K562 (cell line): ENCODE measurements around the gene FHIT. TPM values are rescaled to one million over a fixed set of nuclear protein-coding genes. Genes with fewer than 3 reads are reported as not detected.

ENCODE experiments used
- ATAC-seq: fragments of 200-7000 bp; cut with Tn5 transposase; 3 replicates; pipeline ENCODE4 v1.9.1; 2020; ENCODE audit warnings: moderate library complexity
- BruUV-seq: library from RNA; stranded (reverse); fragments of 400-500 nt; replicated peaks from 2 replicates; lab custom pipeline; 2021; lab: Mats Ljungman, UMichigan
- CTCF ChIA-PET: fragments of 300-600 bp; formaldehyde crosslinking; extraction: SDS; loops from one replicate; lab custom pipeline; 2021; ENCODE audit warnings: low intra/inter-chr PET ratio; lab: Yijun Ruan, JAX
- POLR2A ChIA-PET: fragments of 300-600, 350-650 bp; sonication (Branson Sonifier 250); formaldehyde crosslinking; extraction: SDS; loops from one replicate; lab custom pipeline; 2021; ENCODE audit warnings: antibody characterized with exemption, inconsistent platforms; lab: Yijun Ruan, JAX
- DNase-seq, 4 experiments: peaks; one replicate each; pipeline versions ENCODE4 v3.0.0 to v3.0.0-alpha.2; 2011 to 2018; ENCODE audit warnings: low spot score in 3 of 4, mixed read lengths in 3 of 4; ENCODE audit errors: extremely low read depth in 1 of 4
- FAIRE-seq: peaks from 2 replicates; lab custom pipeline; 2011; peaks lifted over from hg19 to GRCh38; lab: Jason Lieb, UNC
- H2AFZ ChIP-seq: 2 replicates; pipeline ENCODE4 v1.6.0; 2011; ENCODE audit warnings: low read depth, low read length, control low read depth, inconsistent platforms
- H3K27ac ChIP-seq: fragments of 200-600 bp; 3 replicates; pipeline ENCODE4 v1.8.0; 2011; ENCODE audit warnings: low read depth, mild to moderate bottlenecking, control low read depth, inconsistent platforms, low read length, moderate library complexity, mixed read lengths; ENCODE audit errors: extremely low read depth
- H3K27me3 ChIP-seq, 2 experiments: fragments of 300-600 bp in 1 of 2; 2 replicates in 1 of 2; 3 replicates in 1 of 2; pipeline versions ENCODE4 v1.6.0 to v1.8.0; 2011; ENCODE audit warnings: inconsistent platforms in 2 of 2, low read length in 2 of 2, mild to moderate bottlenecking in 1 of 2, mixed read lengths in 1 of 2, moderate library complexity in 1 of 2; ENCODE audit not compliant: control insufficient read depth in 2 of 2, insufficient read depth in 2 of 2
- H3K36me3 ChIP-seq: fragments of 300-600 bp; 3 replicates; pipeline ENCODE4 v1.8.0; 2011; ENCODE audit warnings: mild to moderate bottlenecking, low read length, inconsistent platforms; ENCODE audit not compliant: control insufficient read depth, insufficient read depth
- H3K4me1 ChIP-seq, 2 experiments: fragments of 200-600 bp in 1 of 2; replicated peaks in 1 of 2; 2 replicates in 1 of 2; 3 replicates in 1 of 2; pipeline versions ENCODE4 v1.5.1 to v1.8.0; 2011; ENCODE audit warnings: inconsistent platforms in 2 of 2, low read length in 2 of 2, mild to moderate bottlenecking in 1 of 2, mixed read lengths in 1 of 2, moderate library complexity in 1 of 2; ENCODE audit not compliant: control insufficient read depth in 2 of 2, insufficient read depth in 2 of 2
- H3K4me2 ChIP-seq: 2 replicates; pipeline ENCODE4 v1.6.1; 2011; ENCODE audit warnings: low read length, control low read depth, inconsistent platforms, mixed read lengths; ENCODE audit not compliant: insufficient read depth
- H3K4me3 ChIP-seq: fragments of 200-600 bp; sonication (generic), shearing (Covaris generic); 2 replicates; pipeline ENCODE4 v1.5.1; 2016; ENCODE audit warnings: control low read depth, inconsistent platforms
- H3K79me2 ChIP-seq: fragments of 200-600 bp; 3 replicates; pipeline ENCODE4 v1.8.0; 2011; ENCODE audit warnings: low read length, inconsistent platforms; ENCODE audit not compliant: control insufficient read depth, insufficient read depth
- H3K9ac ChIP-seq, 2 experiments: 2 replicates each; pipeline versions ENCODE4 v1.6.0 to v1.6.1; 2011; ENCODE audit warnings: low read depth in 2 of 2, low read length in 2 of 2, control low read depth in 1 of 2, inconsistent platforms in 1 of 2, mild to moderate bottlenecking in 1 of 2, mixed read lengths in 1 of 2; ENCODE audit not compliant: insufficient read depth in 1 of 2
- H3K9me1 ChIP-seq: one replicate; pipeline ENCODE4 v1.6.0; 2011; ENCODE audit warnings: inconsistent platforms, mild to moderate bottlenecking, low read length, moderate library complexity; ENCODE audit not compliant: control insufficient read depth, insufficient read depth
- H3K9me3 ChIP-seq: replicated peaks from 2 replicates; pipeline ENCODE4 v1.5.1; 2011; ENCODE audit warnings: low read depth, low read length, inconsistent platforms; ENCODE audit not compliant: control insufficient read depth, insufficient read depth
- H4K20me1 ChIP-seq: replicated peaks from 2 replicates; pipeline ENCODE4 v1.6.1; 2011; ENCODE audit warnings: low read length, inconsistent platforms, mixed read lengths; ENCODE audit not compliant: control insufficient read depth, insufficient read depth
- CXXC5 ChIP-seq: fragments of 250-450 bp; sonication (Bioruptor Pico); IDR thresholded peaks from 2 replicates; pipeline ENCODE4 v1.8.0; 2022; ENCODE audit warnings: inconsistent platforms, mild to moderate bottlenecking, moderate library complexity
- DEAF1 ChIP-seq: fragments of 450-650 bp; formaldehyde crosslinking; IDR thresholded peaks from 2 replicates; pipeline ENCODE4 v1.4.0; 2020; ENCODE audit warnings: mild to moderate bottlenecking, moderate library complexity
- E2F1 ChIP-seq: sonication (generic); formaldehyde crosslinking; IDR thresholded peaks from 2 replicates; pipeline ENCODE4 v1.8.1; 2023; ENCODE audit warnings: mild to moderate bottlenecking, missing genetic modification reagents, moderate library complexity
- ELK3 ChIP-seq: fragments of 450-650 bp; formaldehyde crosslinking; IDR thresholded peaks from 2 replicates; pipeline ENCODE4 v1.4.0; 2020; ENCODE audit warnings: mild to moderate bottlenecking
- GTF3C2 ChIP-seq: IDR thresholded peaks from 3 replicates; pipeline ENCODE4 v1.6.1; 2011; ENCODE audit warnings: borderline replicate concordance, mild to moderate bottlenecking, moderate library complexity; ENCODE audit not compliant: insufficient read length; ENCODE audit errors: extremely low read depth
- MYC ChIP-seq, 2 experiments: fragments of 250-450 bp in 1 of 2; sonication (Bioruptor Pico) in 1 of 2; IDR thresholded peaks; 2 replicates each; pipeline versions ENCODE4 v1.5.1 to v1.6.1; 2012 to 2021; ENCODE audit warnings: low read depth in 2 of 2, borderline replicate concordance in 1 of 2, improper control_type of control experiment in 1 of 2, low read length in 1 of 2, mild to moderate bottlenecking in 1 of 2, moderate library complexity in 1 of 2
- NFATC3 ChIP-seq: fragments of 450-650 bp; IDR thresholded peaks from 2 replicates; pipeline ENCODE4 v1.6.1; 2017; ENCODE audit warnings: mild to moderate bottlenecking
- NFIC ChIP-seq: fragments of 450-650 bp; IDR thresholded peaks from 2 replicates; pipeline ENCODE4 v1.6.1; 2017; ENCODE audit warnings: mild to moderate bottlenecking, inconsistent platforms
- NFIX ChIP-seq: fragments of 250-450 bp; sonication (Bioruptor Pico); IDR thresholded peaks from 2 replicates; pipeline ENCODE4 v1.4.0; 2020; ENCODE audit warnings: low read depth, mild to moderate bottlenecking, moderate library complexity
- PRPF4 ChIP-seq: fragments of 200-400 bp; formaldehyde crosslinking; IDR thresholded peaks from one replicate; pipeline ENCODE4 v1.6.1; 2017; ENCODE audit warnings: low read length, low read depth, mild to moderate bottlenecking; ENCODE audit not compliant: insufficient read depth, poor library complexity, severe bottlenecking
- SP1 ChIP-seq: sonication (generic); formaldehyde crosslinking; IDR thresholded peaks from 2 replicates; pipeline ENCODE4 v1.8.1; 2022; ENCODE audit warnings: mild to moderate bottlenecking, missing genetic modification reagents
- TFAM ChIP-seq: fragments of 250-450 bp; sonication (Bioruptor Pico); conservative IDR thresholded peaks from 2 replicates; pipeline ENCODE4 v1.5.0; 2021; ENCODE audit warnings: mild to moderate bottlenecking, moderate library complexity
- THRAP3 ChIP-seq: fragments of 450-650 bp; IDR thresholded peaks from 2 replicates; pipeline ENCODE4 v1.6.1; 2016; ENCODE audit warnings: mild to moderate bottlenecking, inconsistent platforms, borderline replicate concordance
- ZBTB12 ChIP-seq: fragments of 250-450 bp; sonication (Bioruptor Pico); IDR thresholded peaks from 2 replicates; pipeline ENCODE4 v1.4.0; 2020
- ZNF239 ChIP-seq: fragments of 250-450 bp; sonication (Bioruptor Pico); IDR thresholded peaks from 2 replicates; pipeline ENCODE4 v1.4.0; 2020; ENCODE audit warnings: mild to moderate bottlenecking
- WGBS: fragments of 100-300 bp; shearing (Covaris generic); methylation state at CpG from one replicate; pipeline ENCODE4 v1.1.6; 2016; ENCODE audit warnings: low coverage, mixed read lengths; ENCODE audit not compliant: insufficient coverage; ENCODE audit errors: missing lambda C conversion rate; 5-methylcytosine and 5-hydroxymethylcytosine counted together
- in situ Hi-C: fragments of 300-500 bp; cut with MboI; formaldehyde crosslinking; loops from 4 replicates; pipeline ENCODE4 v1.15.0; 2018; ENCODE audit warnings: inconsistent platforms, mixed read lengths
- intact Hi-C: fragments of 100-400 bp; cut with micrococcal nuclease; formaldehyde crosslinking; loops from 2 replicates; pipeline ENCODE4 v1.14.2; 2022
- polyA plus RNA-seq, 8 experiments: library from polyadenylated mRNA; depleted of rRNA in 4 of 8; stranded (reverse) in 5 of 8; unstranded in 3 of 8; fragments of >200 nt; fragmentation: Nextera tagmentation in 2 of 8; fragmentation: Illumina TruSeq in 1 of 8; extraction: Ambion mirVana in 2 of 8; extraction: Trizol in 1 of 8; gene quantifications; 2 replicates each; pipeline versions ENCODE4 v1.2.1 to v1.2.3, GENCODE V29; 2011 to 2014; ENCODE audit warnings: inconsistent platforms in 1 of 8, missing spikeins in 1 of 8
- total RNA-seq, 7 experiments: library from RNA; depleted of rRNA in 6 of 7; stranded (reverse); fragments of >200 nt in 6 of 7; fragmentation: Illumina TruSeq in 2 of 7; extraction: Trizol in 2 of 7; gene quantifications; 2 replicates each; pipeline versions ENCODE4 v1.2.1 to v1.2.3, GENCODE V29; 2011 to 2021; ENCODE audit warnings: low replicate concordance in 1 of 7

Gene FHIT
- total and polyA plus RNA-seq, 9 of the 15 experiments (the other 6 are each of a cell fraction or from before 2014, with no cell fraction given): 1.7 to 9.1 (median 4.3) TPM

GRCh38 chr3:60355825-60356224, 895.4 kb downstream of the FHIT start:
- FAIRE-seq (no peak), DNase-seq (no peak), ATAC-seq (no peak)
- Histone ChIP-seq H3K4me1 (0 out of 5 replicates have a peak, but pooled peaks cover 0 to 4% of the 10 kb centered on the region in 2 experiments), H3K27me3 (no peaks in the 10 kb centered on the region), H4K20me1 (no peaks in the 10 kb centered on the region), H3K79me2 (no peaks in the 10 kb centered on the region), H3K4me3 (no peak overlapping the region), H3K9me1 (no peaks in the 10 kb centered on the region), H3K27ac (no peak overlapping the region), H3K9ac (no peak overlapping the region), H3K9me3 (no peaks in the 10 kb centered on the region), H2AFZ (no peak overlapping the region), H3K4me2 (no peak overlapping the region), H3K36me3 (no peaks in the 10 kb centered on the region)
- POLR2A ChIA-PET: no interaction called here
- 29% methylated on average over 2 of the region's 2 CpGs for WGBS
- no TSS peak for BruUV-seq
- CTCF ChIA-PET: no interaction called here
- in situ Hi-C loops: no loop called here
- intact Hi-C loops: no loop called here
- TF ChIP-seq ZNF239 (CRISPR knock-in tag) (no peak), ZBTB12 (CRISPR knock-in tag) (no peak), CXXC5 (CRISPR knock-in tag) (no peak), SP1 (no peak), DEAF1 (CRISPR knock-in tag) (no peak), E2F1 (CRISPR knock-in tag) (no peak), NFATC3 (no peak), MYC (IDR thresholded peaks at IDR 0.05; ENCODE audit: low read depth, low read length) (no peak), MYC (CRISPR knock-in tag; IDR thresholded peaks at IDR 0.05; ENCODE audit: borderline replicate concordance, low read depth) (no peak), GTF3C2 (no peak), NFIC (peak; percentile 91), PRPF4 (no peak), THRAP3 (no peak), ELK3 (CRISPR knock-in tag) (no peak), NFIX (CRISPR knock-in tag) (peak; percentile 75), TFAM (CRISPR knock-in tag) (no peak)
